ENCODE data around the gene ILK. TPM values are rescaled to one million over a fixed set of nuclear protein-coding genes. Genes with fewer than 3 reads are reported as not detected.

The ILK gene
- total RNA-seq, 1 donor from 2014 or later, result 183 TPM

DNA sequence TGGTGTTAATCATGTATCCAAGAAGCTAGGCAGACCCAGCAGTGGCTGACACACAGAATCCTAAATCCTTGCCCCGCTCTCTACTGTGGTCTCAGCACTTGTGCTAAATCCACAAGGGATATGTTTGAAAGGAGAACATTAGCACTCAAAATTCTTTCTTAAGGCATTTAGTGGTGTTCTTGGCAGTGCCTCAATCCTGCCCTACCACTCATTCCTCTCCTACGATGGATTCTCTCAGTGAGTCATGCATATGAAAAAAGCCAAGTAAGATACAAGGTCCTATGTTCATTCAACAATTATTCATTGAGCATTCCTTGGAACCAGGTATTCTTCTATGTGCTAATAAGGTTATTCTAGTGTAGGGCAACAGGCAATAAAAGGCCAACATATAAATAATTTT, 31.4 kb upstream of the ILK start:
- TF ChIP-seq, protein P1, sequence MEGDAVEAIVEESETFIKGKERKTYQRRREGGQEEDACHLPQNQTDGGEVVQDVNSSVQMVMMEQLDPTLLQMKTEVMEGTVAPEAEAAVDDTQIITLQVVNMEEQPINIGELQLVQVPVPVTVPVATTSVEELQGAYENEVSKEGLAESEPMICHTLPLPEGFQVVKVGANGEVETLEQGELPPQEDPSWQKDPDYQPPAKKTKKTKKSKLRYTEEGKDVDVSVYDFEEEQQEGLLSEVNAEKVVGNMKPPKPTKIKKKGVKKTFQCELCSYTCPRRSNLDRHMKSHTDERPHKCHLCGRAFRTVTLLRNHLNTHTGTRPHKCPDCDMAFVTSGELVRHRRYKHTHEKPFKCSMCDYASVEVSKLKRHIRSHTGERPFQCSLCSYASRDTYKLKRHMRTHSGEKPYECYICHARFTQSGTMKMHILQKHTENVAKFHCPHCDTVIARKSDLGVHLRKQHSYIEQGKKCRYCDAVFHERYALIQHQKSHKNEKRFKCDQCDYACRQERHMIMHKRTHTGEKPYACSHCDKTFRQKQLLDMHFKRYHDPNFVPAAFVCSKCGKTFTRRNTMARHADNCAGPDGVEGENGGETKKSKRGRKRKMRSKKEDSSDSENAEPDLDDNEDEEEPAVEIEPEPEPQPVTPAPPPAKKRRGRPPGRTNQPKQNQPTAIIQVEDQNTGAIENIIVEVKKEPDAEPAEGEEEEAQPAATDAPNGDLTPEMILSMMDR (IDR thresholded peaks at IDR 0.05; ENCODE audit: unreplicated experiment), result no peak
- Mint-ChIP-seq H3K4me3 (ENCODE audit: unreplicated experiment) (no peak overlapping the region), H3K4me1 (ENCODE audit: unreplicated experiment) (peaks cover 14% of the 10 kb centered on the region), H3K36me3 (ENCODE audit: low read depth, unreplicated experiment) (peaks cover 4% of the 10 kb centered on the region), H3K27me3 (ENCODE audit: unreplicated experiment) (peaks cover 5% of the 10 kb centered on the region), H3K27ac (ENCODE audit: unreplicated experiment) (no peak overlapping the region), H3K9me3 (ENCODE audit: unreplicated experiment) (no peaks in the 10 kb centered on the region)
- DNase-seq (ENCODE audit: low spot score), result no peak

DNA sequence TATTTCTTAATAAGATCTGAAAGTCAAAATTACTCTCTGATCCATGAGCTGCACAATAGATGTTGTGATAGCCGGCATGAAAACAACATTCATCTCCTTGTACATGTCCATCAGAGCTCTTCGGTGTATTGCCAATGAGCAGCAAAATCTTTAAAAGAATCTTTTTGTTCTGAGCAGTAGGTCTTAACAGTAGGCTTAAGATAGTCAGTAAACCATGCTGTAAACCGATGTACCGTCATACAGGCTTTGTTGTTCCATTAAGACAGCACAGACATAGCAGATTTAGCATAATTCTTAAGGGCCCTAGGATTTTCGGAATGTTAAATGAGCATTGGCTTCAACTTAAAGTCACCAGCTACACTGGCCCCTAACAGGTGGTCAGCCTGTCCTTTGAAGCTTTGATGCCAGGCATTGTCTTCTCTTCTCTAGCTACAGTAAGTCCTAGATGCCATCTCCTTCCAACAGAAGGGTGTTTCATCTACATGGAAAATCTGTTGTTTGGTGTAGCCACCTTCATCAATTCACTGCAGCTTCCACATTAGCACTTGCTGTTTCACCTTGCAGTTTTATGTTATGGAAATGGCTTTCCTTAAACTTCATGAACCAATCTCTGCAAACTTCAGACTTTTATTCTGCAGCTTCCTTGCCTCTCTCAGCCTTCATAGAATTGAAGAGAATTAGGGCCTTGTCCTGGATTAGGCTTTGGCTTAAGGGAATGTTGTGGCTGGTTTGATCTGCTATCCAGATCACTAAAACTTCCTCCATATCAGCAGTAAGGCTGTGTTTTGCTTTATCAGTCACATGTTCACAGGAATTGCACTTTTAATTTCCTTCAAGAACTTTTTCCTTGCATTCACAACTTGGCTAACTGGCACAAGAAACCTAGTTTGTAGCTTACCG, 28.5 kb upstream of the ILK start:
- Mint-ChIP-seq H3K27me3 (ENCODE audit: unreplicated experiment) (peaks cover 2% of the 10 kb centered on the region), H3K27ac (ENCODE audit: unreplicated experiment) (no peak overlapping the region)

GRCh38 chr11:6576471-6577373, 26.9 kb upstream of the ILK start:
- Mint-ChIP-seq H3K9me3 (ENCODE audit: unreplicated experiment) (no peaks in the 10 kb centered on the region), H3K27me3 (ENCODE audit: unreplicated experiment) (peaks cover 2% of the 10 kb centered on the region), H3K36me3 (ENCODE audit: low read depth, unreplicated experiment) (no peaks in the 10 kb centered on the region), H3K4me1 (ENCODE audit: unreplicated experiment) (peaks cover 17% of the 10 kb centered on the region), H3K4me3 (ENCODE audit: unreplicated experiment) (no peak overlapping the region), H3K27ac (ENCODE audit: unreplicated experiment) (no peak overlapping the region)
- TF ChIP-seq, protein P1 (IDR thresholded peaks at IDR 0.05; ENCODE audit: unreplicated experiment), result no peak
- DNase-seq (ENCODE audit: low spot score), result no peak

More for the DNA sequence above, 28.5 kb upstream of the ILK start:
- no peaks in the 10 kb centered on the region for H3K9me3 Mint-ChIP-seq (ENCODE audit: unreplicated experiment)
- H3K4me3 Mint-ChIP-seq (ENCODE audit: unreplicated experiment), result no peak overlapping the region
- no peaks in the 10 kb centered on the region for H3K36me3 Mint-ChIP-seq (ENCODE audit: low read depth, unreplicated experiment)
- DNase-seq (ENCODE audit: low spot score), result no peak
- H3K4me1 Mint-ChIP-seq (ENCODE audit: unreplicated experiment), result peaks cover 17% of the 10 kb centered on the region
- TF ChIP-seq, protein P1 (IDR thresholded peaks at IDR 0.05; ENCODE audit: unreplicated experiment), result no peak

- Mint-ChIP-seq H3K27ac (ENCODE audit: unreplicated experiment) (no peak overlapping the region), H3K27me3 (ENCODE audit: unreplicated experiment) (no peaks in the 10 kb centered on the region), H3K36me3 (ENCODE audit: low read depth, unreplicated experiment) (peaks cover 4% of the 10 kb centered on the region), H3K9me3 (ENCODE audit: unreplicated experiment) (no peaks in the 10 kb centered on the region), H3K4me1 (ENCODE audit: unreplicated experiment) (peaks cover 17% of the 10 kb centered on the region), H3K4me3 (ENCODE audit: unreplicated experiment) (no peak overlapping the region)
- TF ChIP-seq, protein P1 (IDR thresholded peaks at IDR 0.05; ENCODE audit: unreplicated experiment), result no peak
- DNase-seq (ENCODE audit: low spot score), result no peak
Measured at GRCh38 chr11:6578134-6578533, 25.4 kb upstream of the ILK start.

Measured in endothelial cell (in vitro differentiated cells).